ENCODE data around the gene KCNK18. TPM values are rescaled to one million over a fixed set of nuclear protein-coding genes. Genes with fewer than 3 reads are reported as not detected.

KCNK18 gene
- total and polyA plus RNA-seq, 7 donors = not detected

GRCh38 chr10:117255835-117256460 is 58.7 kb downstream of the KCNK18 start:
- Histone ChIP-seq H3K9me3 (no peaks in the 10 kb centered on the region), H3K36me3 (ENCODE audit: insufficient read depth in 1 of 2, low read depth in 1 of 2) (no peaks in the 10 kb centered on the region), H3K4me3 (no peak overlapping the region), H3K27me3 (ENCODE audit: insufficient read depth in 3 of 3, low read length in 2 of 3) (peaks cover 0 to 25% (median 2%) of the 10 kb centered on the region in 3 donors), H3K4me1 (no peaks in the 10 kb centered on the region), H3K27ac (no peak overlapping the region)
- WGBS, 3 donors = 88 to 96% (median 89%) methylated on average over 9 of the region's 9 CpGs
- intact Hi-C loops (cut with DNase I) = no loop called here
- DNase-seq (no peak), ATAC-seq (no peak)
- no peak for TF ChIP-seq CTCF (IDR thresholded peaks at IDR 0.05)

- H3K9me3 ChIP-seq = no peaks in the 10 kb centered on the region
- H3K36me3 ChIP-seq (ENCODE audit: insufficient read depth in 1 of 2, low read depth in 1 of 2) = no peaks in the 10 kb centered on the region
- intact Hi-C loops (cut with DNase I) = no loop called here
- no peak for TF ChIP-seq CTCF (IDR thresholded peaks at IDR 0.05)
- H3K4me3 ChIP-seq = no peak overlapping the region
- WGBS, 3 donors = 78 to 84% (median 79%) methylated on average over 10 of the region's 10 CpGs
- no peak for DNase-seq
- H3K27ac ChIP-seq = no peak overlapping the region
- H3K4me1 ChIP-seq = no peaks in the 10 kb centered on the region
- no peak for ATAC-seq
- peaks cover 0 to 32% (median 2%) of the 10 kb centered on the region in 3 donors for H3K27me3 ChIP-seq (ENCODE audit: insufficient read depth in 3 of 3, low read length in 2 of 3)
Measured at GRCh38 chr10:117256910-117257309, 59.6 kb downstream of the KCNK18 start.

GRCh38 chr10:117257721-117258120 is 60.4 kb downstream of the KCNK18 start:
- H3K36me3 ChIP-seq (ENCODE audit: insufficient read depth in 1 of 2, low read depth in 1 of 2) = no peaks in the 10 kb centered on the region
- no peak overlapping the region for H3K27ac ChIP-seq
- intact Hi-C loops (cut with DNase I) = no loop called here
- H3K27me3 ChIP-seq (ENCODE audit: insufficient read depth in 3 of 3, low read length in 2 of 3) = peaks cover 0 to 24% (median 0%) of the 10 kb centered on the region in 3 donors
- ATAC-seq (no peak), DNase-seq (no peak)
- no peaks in the 10 kb centered on the region for H3K4me1 ChIP-seq
- no peaks in the 10 kb centered on the region for H3K9me3 ChIP-seq
- 58 to 76% (median 66%) methylated on average over 3 of the region's 3 CpGs for WGBS, 3 donors
- H3K4me3 ChIP-seq = no peak overlapping the region
- no peak for TF ChIP-seq CTCF (IDR thresholded peaks at IDR 0.05)

- peaks cover 0 to 27% (median 0%) of the 10 kb centered on the region in 3 donors for H3K27me3 ChIP-seq (ENCODE audit: insufficient read depth in 3 of 3, low read length in 2 of 3)
- no peak overlapping the region for H3K27ac ChIP-seq
- intact Hi-C loops (cut with DNase I) = no loop called here
- no peak overlapping the region for H3K4me3 ChIP-seq
- H3K9me3 ChIP-seq = no peaks in the 10 kb centered on the region
- no peak for ATAC-seq
- H3K36me3 ChIP-seq (ENCODE audit: insufficient read depth in 1 of 2, low read depth in 1 of 2) = no peaks in the 10 kb centered on the region
- H3K4me1 ChIP-seq = no peaks in the 10 kb centered on the region
- 59 to 62% (median 61%) methylated on average over 3 of the region's 3 CpGs for WGBS, 3 donors
- TF ChIP-seq CTCF (IDR thresholded peaks at IDR 0.05) = no peak
- DNase-seq = no peak
Measured at GRCh38 chr10:117259279-117259678, 62.0 kb downstream of the KCNK18 start.

Other genes with a start within 250 kb of the KCNK18 start
- 1 to 10 TPM in 2 of 4 donors, under 1 TPM in 2; 0.78 to 3.2 (median 1.1) TPM for gene SHTN1, start 192.3 kb upstream of the KCNK18 start, total RNA-seq
- under 1 TPM; 0.17 to 0.35 (median 0.26) TPM for gene SHTN1, start 192.3 kb upstream of the KCNK18 start, polyA plus RNA-seq
- not detected for gene VAX1, start 59.2 kb upstream of the KCNK18 start, total RNA-seq
- not detected for gene VAX1, start 59.2 kb upstream of the KCNK18 start, polyA plus RNA-seq
- under 1 TPM; 0.06 to 0.27 (median 0.19) TPM for gene SLC18A2, start 43.6 kb downstream of the KCNK18 start, total RNA-seq
- under 1 TPM; 0.01 to 0.10 (median 0.05) TPM for gene SLC18A2, start 43.6 kb downstream of the KCNK18 start, polyA plus RNA-seq
- 10 to 100 TPM; 18.1 to 20.2 (median 19.4) TPM for gene PDZD8, start 178.0 kb downstream of the KCNK18 start, total RNA-seq
- gene PDZD8, start 178.0 kb downstream of the KCNK18 start, polyA plus RNA-seq = 10 to 100 TPM in 1 of 3 donors, 1 to 10 TPM in 2; 3.3 to 20.3 (median 5.0) TPM

All from psoas muscle (tissue), 8 donors.